Type B pancreatic cell (in vitro differentiated cells): Measurements from ENCODE around the gene LTBP3. TPM values are rescaled to one million over a fixed set of nuclear protein-coding genes. Genes with fewer than 3 reads are reported as not detected.

ENCODE experiments used
- DNase-seq: peaks from one replicate; pipeline ENCODE4 v3.0.0; 2021; ENCODE audit warnings: mixed read lengths; ENCODE audit not compliant: unreplicated experiment; ENCODE audit errors: extremely low spot score
- H3K27ac Mint-ChIP-seq: 2 replicates; pipeline ENCODE4 v1.8.0; 2021; ENCODE audit warnings: mild to moderate bottlenecking, mixed read lengths
- H3K27me3 Mint-ChIP-seq: 2 replicates; pipeline ENCODE4 v1.8.0; 2021; ENCODE audit warnings: mixed read lengths
- H3K36me3 Mint-ChIP-seq: 2 replicates; pipeline ENCODE4 v1.8.0; 2021; ENCODE audit warnings: mixed read lengths
- H3K4me1 Mint-ChIP-seq: one replicate; pipeline ENCODE4 v1.8.0; 2021; ENCODE audit warnings: mixed read lengths; ENCODE audit not compliant: unreplicated experiment
- H3K4me3 Mint-ChIP-seq: 2 replicates; pipeline ENCODE4 v1.8.0; 2021; ENCODE audit warnings: mild to moderate bottlenecking, mixed read lengths
- H3K9me3 Mint-ChIP-seq: 2 replicates; pipeline ENCODE4 v1.8.0; 2021; ENCODE audit warnings: mixed read lengths
- total RNA-seq: library from RNA; stranded (reverse); gene quantifications from 2 replicates; pipeline ENCODE4 v1.2.1, GENCODE V29; 2021; ENCODE audit warnings: low replicate concordance
- TF ChIP-seq, protein P1 (sequence below): fragments of 200-600 bp; sonication (generic); conservative IDR thresholded peaks from 2 replicates; pipeline ENCODE4 v1.5.0; 2021; ENCODE audit warnings: antibody characterized with exemption, mild to moderate bottlenecking

The LTBP3 gene
- total RNA-seq, 1 donor from 2014 or later: 71.8 TPM

DNA sequence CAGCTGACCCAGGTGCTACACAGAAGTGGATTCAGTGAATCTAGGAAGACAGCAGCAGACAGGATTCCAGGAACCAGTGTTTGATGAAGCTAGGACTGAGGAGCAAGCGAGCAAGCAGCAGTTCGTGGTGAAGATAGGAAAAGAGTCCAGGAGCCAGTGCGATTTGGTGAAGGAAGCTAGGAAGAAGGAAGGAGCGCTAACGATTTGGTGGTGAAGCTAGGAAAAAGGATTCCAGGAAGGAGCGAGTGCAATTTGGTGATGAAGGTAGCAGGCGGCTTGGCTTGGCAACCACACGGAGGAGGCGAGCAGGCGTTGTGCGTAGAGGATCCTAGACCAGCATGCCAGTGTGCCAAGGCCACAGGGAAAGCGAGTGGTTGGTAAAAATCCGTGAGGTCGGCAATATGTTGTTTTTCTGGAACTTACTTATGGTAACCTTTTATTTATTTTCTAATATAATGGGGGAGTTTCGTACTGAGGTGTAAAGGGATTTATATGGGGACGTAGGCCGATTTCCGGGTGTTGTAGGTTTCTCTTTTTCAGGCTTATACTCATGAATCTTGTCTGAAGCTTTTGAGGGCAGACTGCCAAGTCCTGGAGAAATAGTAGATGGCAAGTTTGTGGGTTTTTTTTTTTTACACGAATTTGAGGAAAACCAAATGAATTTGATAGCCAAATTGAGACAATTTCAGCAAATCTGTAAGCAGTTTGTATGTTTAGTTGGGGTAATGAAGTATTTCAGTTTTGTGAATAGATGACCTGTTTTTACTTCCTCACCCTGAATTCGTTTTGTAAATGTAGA, 57.6 kb downstream of the LTBP3 start:
- DNase-seq: no peak
- no peaks in the 10 kb centered on the region for H3K9me3 Mint-ChIP-seq
- H3K36me3 Mint-ChIP-seq: peaks cover 22% of the 10 kb centered on the region
- H3K27ac Mint-ChIP-seq: no peak overlapping the region
- peaks cover 29% of the 10 kb centered on the region for H3K27me3 Mint-ChIP-seq
- TF ChIP-seq, protein P1, sequence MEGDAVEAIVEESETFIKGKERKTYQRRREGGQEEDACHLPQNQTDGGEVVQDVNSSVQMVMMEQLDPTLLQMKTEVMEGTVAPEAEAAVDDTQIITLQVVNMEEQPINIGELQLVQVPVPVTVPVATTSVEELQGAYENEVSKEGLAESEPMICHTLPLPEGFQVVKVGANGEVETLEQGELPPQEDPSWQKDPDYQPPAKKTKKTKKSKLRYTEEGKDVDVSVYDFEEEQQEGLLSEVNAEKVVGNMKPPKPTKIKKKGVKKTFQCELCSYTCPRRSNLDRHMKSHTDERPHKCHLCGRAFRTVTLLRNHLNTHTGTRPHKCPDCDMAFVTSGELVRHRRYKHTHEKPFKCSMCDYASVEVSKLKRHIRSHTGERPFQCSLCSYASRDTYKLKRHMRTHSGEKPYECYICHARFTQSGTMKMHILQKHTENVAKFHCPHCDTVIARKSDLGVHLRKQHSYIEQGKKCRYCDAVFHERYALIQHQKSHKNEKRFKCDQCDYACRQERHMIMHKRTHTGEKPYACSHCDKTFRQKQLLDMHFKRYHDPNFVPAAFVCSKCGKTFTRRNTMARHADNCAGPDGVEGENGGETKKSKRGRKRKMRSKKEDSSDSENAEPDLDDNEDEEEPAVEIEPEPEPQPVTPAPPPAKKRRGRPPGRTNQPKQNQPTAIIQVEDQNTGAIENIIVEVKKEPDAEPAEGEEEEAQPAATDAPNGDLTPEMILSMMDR: no peak
- no peak overlapping the region for H3K4me3 Mint-ChIP-seq
- peaks cover 33% of the 10 kb centered on the region for H3K4me1 Mint-ChIP-seq

DNA sequence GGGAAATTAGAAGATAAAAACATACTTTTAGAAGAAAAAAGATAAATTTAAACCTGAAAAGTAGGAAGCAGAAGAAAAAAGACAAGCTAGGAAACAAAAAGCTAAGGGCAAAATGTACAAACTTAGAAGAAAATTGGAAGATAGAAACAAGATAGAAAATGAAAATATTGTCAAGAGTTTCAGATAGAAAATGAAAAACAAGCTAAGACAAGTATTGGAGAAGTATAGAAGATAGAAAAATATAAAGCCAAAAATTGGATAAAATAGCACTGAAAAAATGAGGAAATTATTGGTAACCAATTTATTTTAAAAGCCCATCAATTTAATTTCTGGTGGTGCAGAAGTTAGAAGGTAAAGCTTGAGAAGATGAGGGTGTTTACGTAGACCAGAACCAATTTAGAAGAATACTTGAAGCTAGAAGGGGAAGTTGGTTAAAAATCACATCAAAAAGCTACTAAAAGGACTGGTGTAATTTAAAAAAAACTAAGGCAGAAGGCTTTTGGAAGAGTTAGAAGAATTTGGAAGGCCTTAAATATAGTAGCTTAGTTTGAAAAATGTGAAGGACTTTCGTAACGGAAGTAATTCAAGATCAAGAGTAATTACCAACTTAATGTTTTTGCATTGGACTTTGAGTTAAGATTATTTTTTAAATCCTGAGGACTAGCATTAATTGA, 58.3 kb downstream of the LTBP3 start:
- no peaks in the 10 kb centered on the region for H3K9me3 Mint-ChIP-seq
- peaks cover 24% of the 10 kb centered on the region for H3K27me3 Mint-ChIP-seq
- no peak overlapping the region for H3K4me3 Mint-ChIP-seq
- DNase-seq: no peak
- H3K27ac Mint-ChIP-seq: no peak overlapping the region
- H3K36me3 Mint-ChIP-seq: peaks cover 16% of the 10 kb centered on the region
- TF ChIP-seq, protein P1: no peak
- H3K4me1 Mint-ChIP-seq: peaks cover 28% of the 10 kb centered on the region

DNA sequence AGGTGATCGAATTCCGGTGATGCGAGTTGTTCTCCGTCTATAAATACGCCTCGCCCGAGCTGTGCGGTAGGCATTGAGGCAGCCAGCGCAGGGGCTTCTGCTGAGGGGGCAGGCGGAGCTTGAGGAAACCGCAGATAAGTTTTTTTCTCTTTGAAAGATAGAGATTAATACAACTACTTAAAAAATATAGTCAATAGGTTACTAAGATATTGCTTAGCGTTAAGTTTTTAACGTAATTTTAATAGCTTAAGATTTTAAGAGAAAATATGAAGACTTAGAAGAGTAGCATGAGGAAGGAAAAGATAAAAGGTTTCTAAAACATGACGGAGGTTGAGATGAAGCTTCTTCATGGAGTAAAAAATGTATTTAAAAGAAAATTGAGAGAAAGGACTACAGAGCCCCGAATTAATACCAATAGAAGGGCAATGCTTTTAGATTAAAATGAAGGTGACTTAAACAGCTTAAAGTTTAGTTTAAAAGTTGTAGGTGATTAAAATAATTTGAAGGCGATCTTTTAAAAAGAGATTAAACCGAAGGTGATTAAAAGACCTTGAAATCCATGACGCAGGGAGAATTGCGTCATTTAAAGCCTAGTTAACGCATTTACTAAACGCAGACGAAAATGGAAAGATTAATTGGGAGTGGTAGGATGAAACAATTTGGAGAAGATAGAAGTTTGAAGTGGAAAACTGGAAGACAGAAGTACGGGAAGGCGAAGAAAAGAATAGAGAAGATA, 59.0 kb downstream of the LTBP3 start, which contains the start of gene MALAT1:
Gene MALAT1, plus strand, starts transcription at position 69 of the 736 bp plus-strand sequence.
- H3K4me3 Mint-ChIP-seq: no peak within 1 kb of the TSS
- H3K36me3 Mint-ChIP-seq: peaks cover 9% of the 10 kb centered on the region
- DNase-seq: peak; percentile 94
- TF ChIP-seq, protein P1: no peak
- H3K4me1 Mint-ChIP-seq: peaks cover 27% of the 10 kb centered on the region
- H3K27ac Mint-ChIP-seq: no peak within 1 kb of the TSS
- H3K9me3 Mint-ChIP-seq: no peaks in the 10 kb centered on the region
- peaks cover 18% of the 10 kb centered on the region for H3K27me3 Mint-ChIP-seq

DNA sequence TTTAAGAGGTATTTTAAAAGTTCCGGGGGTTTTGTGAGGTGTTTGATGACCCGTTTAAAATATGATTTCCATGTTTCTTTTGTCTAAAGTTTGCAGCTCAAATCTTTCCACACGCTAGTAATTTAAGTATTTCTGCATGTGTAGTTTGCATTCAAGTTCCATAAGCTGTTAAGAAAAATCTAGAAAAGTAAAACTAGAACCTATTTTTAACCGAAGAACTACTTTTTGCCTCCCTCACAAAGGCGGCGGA, 59.5 kb downstream of the LTBP3 start:
- DNase-seq: no peak
- Mint-ChIP-seq H3K27ac (no peak overlapping the region), H3K9me3 (no peaks in the 10 kb centered on the region), H3K27me3 (peaks cover 17% of the 10 kb centered on the region), H3K4me1 (peaks cover 25% of the 10 kb centered on the region), H3K36me3 (peaks cover 4% of the 10 kb centered on the region), H3K4me3 (no peak overlapping the region)
- TF ChIP-seq, protein P1: no peak

DNA sequence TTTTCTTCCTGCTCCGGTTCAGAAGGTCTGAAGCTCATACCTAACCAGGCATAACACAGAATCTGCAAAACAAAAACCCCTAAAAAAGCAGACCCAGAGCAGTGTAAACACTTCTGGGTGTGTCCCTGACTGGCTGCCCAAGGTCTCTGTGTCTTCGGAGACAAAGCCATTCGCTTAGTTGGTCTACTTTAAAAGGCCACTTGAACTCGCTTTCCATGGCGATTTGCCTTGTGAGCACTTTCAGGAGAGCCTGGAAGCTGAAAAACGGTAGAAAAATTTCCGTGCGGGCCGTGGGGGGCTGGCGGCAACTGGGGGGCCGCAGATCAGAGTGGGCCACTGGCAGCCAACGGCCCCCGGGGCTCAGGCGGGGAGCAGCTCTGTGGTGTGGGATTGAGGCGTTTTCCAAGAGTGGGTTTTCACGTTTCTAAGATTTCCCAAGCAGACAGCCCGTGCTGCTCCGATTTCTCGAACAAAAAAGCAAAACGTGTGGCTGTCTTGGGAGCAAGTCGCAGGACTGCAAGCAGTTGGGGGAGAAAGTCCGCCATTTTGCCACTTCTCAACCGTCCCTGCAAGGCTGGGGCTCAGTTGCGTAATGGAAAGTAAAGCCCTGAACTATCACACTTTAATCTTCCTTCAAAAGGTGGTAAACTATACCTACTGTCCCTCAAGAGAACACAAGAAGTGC, 60.0 kb downstream of the LTBP3 start:
- TF ChIP-seq, protein P1: no peak
- DNase-seq: no peak
- no peaks in the 10 kb centered on the region for H3K36me3 Mint-ChIP-seq
- peaks cover 14% of the 10 kb centered on the region for H3K27me3 Mint-ChIP-seq
- no peak overlapping the region for H3K27ac Mint-ChIP-seq
- H3K9me3 Mint-ChIP-seq: no peaks in the 10 kb centered on the region
- no peak overlapping the region for H3K4me3 Mint-ChIP-seq
- peaks cover 26% of the 10 kb centered on the region for H3K4me1 Mint-ChIP-seq
